ENCODE results near the gene FGF19.
"Not testable (repeated sequence)": the region's sequence is repeated elsewhere in the genome, so short reads cannot be mapped to it uniquely, and the experiment has no call there.

Gene FGF19

DNA sequence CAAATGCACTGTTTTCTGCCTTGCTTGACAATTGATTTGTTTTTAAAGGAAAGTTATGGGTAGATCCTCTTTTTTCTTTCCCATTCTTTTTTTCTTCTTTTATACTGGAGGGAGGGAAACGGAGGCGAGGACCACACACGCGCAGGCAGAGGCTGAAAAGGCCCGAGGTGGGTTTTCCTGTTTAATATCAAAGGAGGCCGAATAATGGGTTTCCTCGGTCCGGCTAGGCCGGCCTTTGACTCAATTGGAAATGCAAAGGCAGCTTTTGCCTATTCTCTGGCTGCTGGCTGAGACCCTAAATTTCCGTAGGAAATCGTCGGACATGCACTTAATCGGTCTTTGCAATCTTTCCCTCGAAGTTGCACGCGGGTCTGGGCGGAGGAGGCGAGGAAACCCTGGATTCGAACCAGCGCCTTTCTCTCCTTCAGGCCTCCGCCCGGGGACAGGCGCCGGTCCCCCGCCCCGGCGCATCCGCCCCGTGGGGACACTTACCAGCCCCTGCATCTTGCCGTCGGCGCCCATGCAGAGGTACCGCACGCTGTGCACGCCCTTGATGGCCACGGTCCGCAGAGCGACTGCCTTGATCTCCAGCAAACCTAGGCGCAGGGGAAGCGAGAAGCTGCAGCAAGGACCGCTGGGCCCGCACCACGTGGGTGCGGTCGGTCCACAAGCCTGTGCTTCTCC is 911 bp downstream of the FGF19 start:
- peaks cover 30% of the 10 kb centered on the region; the same call in 1 of the 2 replicates for H3K4me1 ChIP-seq (ENCODE audit: insufficient read depth, low read length)
- H3K9ac ChIP-seq (ENCODE audit: low read depth, low read length) = peak overlapping the region; percentile 83
- no peaks in the 10 kb centered on the region for H3K9me3 ChIP-seq (ENCODE audit: insufficient read depth, low read depth, low read length)
- H3K36me3 ChIP-seq (ENCODE audit: insufficient read depth, low read depth, low read length) = peaks cover 14% of the 10 kb centered on the region; the same call in 1 of the 2 replicates
- peak overlapping the region; percentile 30 for H3K27ac ChIP-seq (ENCODE audit: low read length)
- peak overlapping the region; percentile 81 for H3K4me3 ChIP-seq (ENCODE audit: low read length)
- peaks cover 59% of the 10 kb centered on the region for H3K27me3 ChIP-seq (ENCODE audit: insufficient read depth, low read length)

DNA sequence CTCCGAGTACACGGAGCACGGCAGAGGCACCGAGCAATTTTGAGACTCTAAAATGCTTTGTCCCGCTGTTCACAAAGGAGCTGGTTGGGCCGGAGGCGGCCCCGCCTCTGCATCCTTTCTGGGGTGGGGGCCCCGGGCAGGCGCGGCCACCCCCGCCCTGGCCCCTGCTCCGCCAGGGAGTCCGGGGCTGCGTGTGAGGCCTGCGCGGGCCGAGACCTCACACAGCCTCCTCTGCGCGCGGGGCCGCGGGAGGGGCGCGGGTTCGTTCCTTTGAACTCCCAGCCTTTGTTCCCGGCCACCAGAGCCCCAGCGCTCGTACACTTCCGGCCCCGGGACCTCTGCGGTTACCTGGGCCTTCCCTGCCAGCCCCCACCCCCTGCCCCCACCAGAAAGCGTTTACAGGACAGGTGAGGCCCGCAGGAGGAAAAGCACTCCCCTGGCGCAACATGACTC is 1.6 kb downstream of the FGF19 start:
- Histone ChIP-seq H3K4me3 (ENCODE audit: low read length) (peak overlapping the region; percentile 81), H3K36me3 (ENCODE audit: insufficient read depth, low read depth, low read length) (peaks cover 14% of the 10 kb centered on the region; the same call in 1 of the 2 replicates), H3K9me3 (ENCODE audit: insufficient read depth, low read depth, low read length) (no peaks in the 10 kb centered on the region), H3K9ac (ENCODE audit: low read depth, low read length) (peak overlapping the region; percentile 83; the same call in 1 of the 2 replicates), H3K27me3 (ENCODE audit: insufficient read depth, low read length) (peaks cover 57% of the 10 kb centered on the region), H3K4me1 (ENCODE audit: insufficient read depth, low read length) (peaks cover 27% of the 10 kb centered on the region; the same call in 1 of the 2 replicates), H3K27ac (ENCODE audit: low read length) (peak overlapping the region; percentile 13)

DNA sequence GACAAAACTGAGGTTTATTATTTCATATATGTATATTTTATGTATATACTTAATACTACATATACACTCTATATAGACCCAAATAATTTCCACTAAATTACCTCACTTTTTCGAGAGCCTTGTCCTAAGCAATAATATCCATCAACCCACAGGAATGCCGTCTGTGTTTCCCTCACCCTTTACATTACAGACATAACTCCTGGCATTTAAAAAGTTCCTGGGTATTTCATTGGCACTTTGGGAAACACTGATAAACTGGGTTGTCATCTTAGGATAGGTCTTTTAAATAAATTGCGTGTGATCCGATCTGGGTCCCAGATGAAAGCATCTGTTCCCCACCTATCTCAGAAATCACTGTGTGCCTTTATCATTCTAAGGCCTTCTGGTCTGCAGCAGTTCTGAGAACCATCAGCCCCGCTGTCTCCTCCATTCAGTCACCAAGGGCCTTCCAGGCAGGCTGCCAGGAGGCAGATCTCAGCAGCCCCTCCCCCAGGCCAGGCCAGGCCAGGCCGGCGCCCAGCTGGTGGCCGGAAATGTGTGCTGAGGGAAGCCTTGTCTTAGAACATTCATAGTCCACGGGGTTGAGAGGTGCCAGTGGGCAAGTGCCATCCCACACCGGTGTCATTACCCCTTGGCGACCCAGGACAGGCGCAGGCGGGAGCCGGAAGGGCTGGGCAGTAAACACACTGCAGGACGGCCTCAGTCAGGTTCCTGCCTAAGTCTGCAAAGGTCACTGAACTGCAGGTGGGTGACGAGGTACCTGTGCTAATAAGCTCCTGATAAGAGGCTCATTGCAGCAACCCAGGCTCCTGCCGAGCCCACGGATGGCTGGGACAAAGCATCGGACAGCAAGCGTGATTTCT is 3.3 kb downstream of the FGF19 start:
- Histone ChIP-seq H3K9me3 (ENCODE audit: insufficient read depth, low read depth, low read length) (no peaks in the 10 kb centered on the region), H3K4me1 (ENCODE audit: insufficient read depth, low read length) (peaks cover 15% of the 10 kb centered on the region; the same call in 1 of the 2 replicates), H3K36me3 (ENCODE audit: insufficient read depth, low read depth, low read length) (peaks cover 14% of the 10 kb centered on the region; the same call in 1 of the 2 replicates), H3K27me3 (ENCODE audit: insufficient read depth, low read length) (peaks cover 39% of the 10 kb centered on the region), H3K9ac (ENCODE audit: low read depth, low read length) (peak overlapping the region; percentile 48; the same call in 1 of the 2 replicates), H3K4me3 (ENCODE audit: low read length) (peak overlapping the region; percentile 81), H3K27ac (ENCODE audit: low read length) (peak overlapping the region; percentile 44)

DNA sequence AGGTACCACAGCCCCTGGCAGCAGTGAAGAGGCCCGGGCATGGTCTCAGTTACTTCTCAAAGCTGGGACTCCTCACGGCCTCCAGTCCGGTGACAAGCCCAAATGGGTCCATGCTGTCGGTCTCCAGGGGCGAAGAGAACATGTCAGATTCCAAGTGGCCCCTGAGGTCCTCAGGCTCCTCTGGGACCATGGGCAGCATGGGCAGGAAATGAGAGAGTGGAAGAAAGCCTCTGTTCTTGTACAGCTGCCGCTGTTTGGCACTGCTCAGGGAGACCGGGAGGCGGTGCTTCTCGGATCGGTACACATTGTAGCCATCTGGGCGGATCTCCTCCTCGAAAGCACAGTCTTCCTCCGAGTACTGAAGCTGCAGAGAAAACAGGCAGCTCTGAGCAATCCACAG is 4.6 kb downstream of the FGF19 start:
- Histone ChIP-seq H3K36me3 (ENCODE audit: insufficient read depth, low read depth, low read length) (peaks cover 14% of the 10 kb centered on the region; the same call in 1 of the 2 replicates), H3K9me3 (ENCODE audit: insufficient read depth, low read depth, low read length) (no peaks in the 10 kb centered on the region), H3K4me1 (ENCODE audit: insufficient read depth, low read length) (peaks cover 10% of the 10 kb centered on the region; the same call in 1 of the 2 replicates), H3K9ac (ENCODE audit: low read depth, low read length) (no peak overlapping the region), H3K27ac (ENCODE audit: low read length) (no peak overlapping the region), H3K4me3 (ENCODE audit: low read length) (no peak overlapping the region), H3K27me3 (ENCODE audit: insufficient read depth, low read length) (peaks cover 27% of the 10 kb centered on the region)

DNA sequence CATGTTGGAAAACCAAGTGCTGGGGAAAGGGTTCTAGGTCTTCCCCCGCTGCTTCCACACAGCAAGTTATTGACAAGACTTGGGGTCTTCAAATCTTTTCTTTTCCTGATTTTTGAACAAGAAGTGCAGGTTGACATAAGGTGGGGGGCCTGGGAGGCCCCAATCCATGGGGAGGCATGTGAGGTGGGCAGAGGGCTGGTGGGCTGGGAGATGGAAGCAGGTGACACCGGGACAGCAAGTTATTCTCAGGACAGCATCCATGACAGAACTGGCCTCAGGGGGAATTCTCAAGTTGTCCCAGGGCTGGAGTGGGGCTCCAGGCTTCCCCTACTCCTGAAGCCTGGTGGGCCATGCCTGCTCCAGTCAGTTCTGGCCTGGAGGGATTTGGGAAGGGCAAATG is 5.5 kb downstream of the FGF19 start:
- Histone ChIP-seq H3K9ac (ENCODE audit: low read depth, low read length) (no peak overlapping the region), H3K9me3 (ENCODE audit: insufficient read depth, low read depth, low read length) (no peaks in the 10 kb centered on the region), H3K27ac (ENCODE audit: low read length) (no peak overlapping the region), H3K4me3 (ENCODE audit: low read length) (no peak overlapping the region), H3K27me3 (ENCODE audit: insufficient read depth, low read length) (peaks cover 19% of the 10 kb centered on the region), H3K36me3 (ENCODE audit: insufficient read depth, low read depth, low read length) (peaks cover 14% of the 10 kb centered on the region; the same call in 1 of the 2 replicates), H3K4me1 (ENCODE audit: insufficient read depth, low read length) (peaks cover 10% of the 10 kb centered on the region; the same call in 1 of the 2 replicates)

DNA sequence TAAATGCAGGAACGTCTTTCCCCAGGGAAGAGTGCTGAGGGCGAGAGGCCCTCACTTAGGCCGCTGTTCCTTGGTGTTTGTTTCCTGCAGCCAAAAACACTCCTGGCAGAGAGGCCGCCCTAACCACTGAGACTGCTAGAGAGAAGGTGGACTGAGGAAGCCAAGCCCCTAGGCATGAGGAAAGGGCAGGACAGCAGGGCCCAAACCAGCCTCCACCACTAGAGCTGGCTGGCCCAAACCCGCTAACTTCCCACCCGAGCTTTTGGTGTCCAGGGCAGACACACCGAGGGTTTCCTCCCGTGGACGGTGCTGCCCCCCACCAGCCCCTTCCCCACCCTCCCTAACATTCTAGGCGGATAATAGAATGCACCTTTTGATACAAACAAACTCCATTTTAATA is 6.0 kb downstream of the FGF19 start:
- Histone ChIP-seq H3K27me3 (ENCODE audit: insufficient read depth, low read length) (peaks cover 14% of the 10 kb centered on the region), H3K4me1 (ENCODE audit: insufficient read depth, low read length) (peaks cover 10% of the 10 kb centered on the region; the same call in 1 of the 2 replicates), H3K4me3 (ENCODE audit: low read length) (no peak overlapping the region), H3K36me3 (ENCODE audit: insufficient read depth, low read depth, low read length) (peaks cover 14% of the 10 kb centered on the region; the same call in 1 of the 2 replicates), H3K27ac (ENCODE audit: low read length) (no peak overlapping the region), H3K9me3 (ENCODE audit: insufficient read depth, low read depth, low read length) (no peaks in the 10 kb centered on the region), H3K9ac (ENCODE audit: low read depth, low read length) (no peak overlapping the region)

DNA sequence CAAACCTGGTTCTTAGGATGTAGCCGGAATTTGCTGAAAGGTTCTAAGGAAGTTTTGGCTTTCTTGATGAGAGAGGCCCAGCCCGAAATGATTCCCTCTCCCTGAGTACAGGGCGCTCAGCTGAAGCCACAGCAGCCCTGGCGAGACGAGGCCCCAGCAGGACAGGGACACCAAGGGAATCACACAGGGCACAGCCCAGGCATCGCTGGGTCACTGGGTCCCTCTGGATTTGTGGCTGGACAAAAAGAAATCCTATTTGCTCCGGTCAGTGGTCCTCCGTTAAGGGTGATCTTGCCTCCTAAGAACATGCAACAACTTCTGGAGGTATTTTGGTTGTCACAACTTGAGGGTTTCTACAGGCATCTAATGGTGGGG is 6.4 kb downstream of the FGF19 start:
- no peaks in the 10 kb centered on the region for H3K9me3 ChIP-seq (ENCODE audit: insufficient read depth, low read depth, low read length)
- no peak overlapping the region for H3K4me3 ChIP-seq (ENCODE audit: low read length)
- H3K36me3 ChIP-seq (ENCODE audit: insufficient read depth, low read depth, low read length) = peaks cover 14% of the 10 kb centered on the region; the same call in 1 of the 2 replicates
- H3K27me3 ChIP-seq (ENCODE audit: insufficient read depth, low read length) = peaks cover 10% of the 10 kb centered on the region
- H3K27ac ChIP-seq (ENCODE audit: low read length) = no peak overlapping the region
- no peak overlapping the region for H3K9ac ChIP-seq (ENCODE audit: low read depth, low read length)
- peaks cover 10% of the 10 kb centered on the region; the same call in 1 of the 2 replicates for H3K4me1 ChIP-seq (ENCODE audit: insufficient read depth, low read length)

DNA sequence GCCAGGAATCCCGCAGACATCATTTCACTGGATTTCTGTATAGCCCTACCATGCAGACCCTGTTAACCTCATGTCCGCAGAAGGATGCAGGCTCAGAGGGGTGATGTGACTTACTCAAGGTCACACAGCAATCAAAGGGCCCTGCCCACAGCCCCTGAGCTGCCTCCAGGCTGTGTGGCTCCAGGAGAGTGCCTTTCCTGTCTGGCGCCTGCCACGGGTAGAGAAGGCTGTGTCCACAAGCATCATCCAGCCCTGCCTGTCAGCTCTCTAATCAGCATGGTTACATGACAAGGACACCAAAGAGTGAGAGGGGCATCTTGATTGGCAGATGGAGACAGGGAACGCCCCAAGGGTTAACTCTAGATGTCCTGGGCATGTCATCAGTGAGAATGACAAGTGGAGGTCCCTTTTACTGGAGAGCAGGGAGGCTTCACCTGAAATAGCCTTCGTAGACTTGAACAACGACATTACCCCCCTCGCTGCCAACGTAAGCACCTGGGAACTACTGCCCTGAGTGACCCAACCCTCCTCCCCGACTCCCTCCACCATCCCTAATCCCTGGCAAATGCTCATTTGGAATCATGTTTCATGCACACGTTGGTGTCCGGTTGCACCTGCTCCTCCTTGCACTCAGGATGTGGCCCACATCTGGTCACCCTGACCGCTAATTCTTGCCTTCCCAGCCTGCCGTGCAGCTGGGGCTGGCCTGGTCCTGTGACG is 6.9 kb downstream of the FGF19 start:
- peaks cover 10% of the 10 kb centered on the region; the same call in 1 of the 2 replicates for H3K4me1 ChIP-seq (ENCODE audit: insufficient read depth, low read length)
- no peak overlapping the region for H3K27ac ChIP-seq (ENCODE audit: low read length)

DNA sequence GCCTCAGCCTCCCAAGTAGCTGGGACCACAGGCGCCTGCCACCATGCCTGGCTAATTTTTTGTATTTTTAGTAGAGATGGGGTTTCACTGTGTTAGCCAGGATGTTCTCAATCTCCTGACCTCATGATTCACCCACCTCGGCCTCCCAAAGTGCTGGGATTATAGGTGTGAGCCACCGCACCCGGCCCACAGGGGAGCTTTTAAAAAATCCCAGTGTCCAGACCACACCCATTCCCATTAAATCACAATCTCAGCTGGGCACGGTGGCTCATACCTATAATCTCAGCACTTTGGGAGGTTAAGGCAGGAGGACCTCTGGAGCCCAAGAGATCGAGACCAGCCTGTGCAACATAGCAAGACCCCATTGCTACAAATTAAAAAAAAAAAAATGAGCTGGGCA is 7.8 kb downstream of the FGF19 start:
- H3K27me3 ChIP-seq (ENCODE audit: insufficient read depth, low read length); H3K4me3 ChIP-seq (ENCODE audit: low read length); H3K9me3 ChIP-seq (ENCODE audit: insufficient read depth, low read depth, low read length); H3K9ac ChIP-seq (ENCODE audit: low read depth, low read length); H3K4me1 ChIP-seq (ENCODE audit: insufficient read depth, low read length); H3K27ac ChIP-seq (ENCODE audit: low read length): not testable (repeated sequence)
- H3K36me3 ChIP-seq (ENCODE audit: insufficient read depth, low read depth, low read length) = peaks cover 14% of the 10 kb centered on the region; the same call in 1 of the 2 replicates

More for the DNA sequence above, 6.9 kb downstream of the FGF19 start:
- Histone ChIP-seq H3K4me3 (ENCODE audit: low read length) (no peak overlapping the region), H3K9ac (ENCODE audit: low read depth, low read length) (no peak overlapping the region), H3K27me3 (ENCODE audit: insufficient read depth, low read length) (peaks cover 5% of the 10 kb centered on the region), H3K9me3 (ENCODE audit: insufficient read depth, low read depth, low read length) (no peaks in the 10 kb centered on the region), H3K36me3 (ENCODE audit: insufficient read depth, low read depth, low read length) (peaks cover 14% of the 10 kb centered on the region; the same call in 1 of the 2 replicates)

DNA sequence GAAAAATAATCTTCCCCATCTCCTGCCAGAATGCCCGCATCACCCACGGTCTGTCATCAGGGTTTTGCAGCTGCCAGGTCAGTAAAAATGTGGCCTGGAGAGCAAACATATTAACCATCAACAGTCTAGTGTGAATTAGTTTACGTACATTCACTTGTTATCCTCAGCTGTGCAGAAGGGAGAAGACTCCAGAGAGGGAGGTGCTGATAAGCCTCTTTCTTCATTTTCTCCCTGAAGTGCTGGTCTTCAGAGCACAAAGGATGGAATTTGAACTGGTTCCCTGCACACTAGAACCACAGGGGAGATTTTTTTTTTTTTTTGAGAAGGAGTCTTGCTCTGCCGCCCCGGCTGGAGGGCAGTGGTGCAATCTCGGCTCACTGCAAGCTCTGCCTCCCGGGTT is 8.2 kb downstream of the FGF19 start:
- no peak overlapping the region for H3K27ac ChIP-seq (ENCODE audit: low read length)
- no peak overlapping the region for H3K9ac ChIP-seq (ENCODE audit: low read depth, low read length)
- no peak overlapping the region for H3K4me3 ChIP-seq (ENCODE audit: low read length)
- H3K9me3 ChIP-seq (ENCODE audit: insufficient read depth, low read depth, low read length) = no peaks in the 10 kb centered on the region
- no peaks in the 10 kb centered on the region; the same call in 1 of the 2 replicates for H3K27me3 ChIP-seq (ENCODE audit: insufficient read depth, low read length)
- peaks cover 14% of the 10 kb centered on the region; the same call in 1 of the 2 replicates for H3K36me3 ChIP-seq (ENCODE audit: insufficient read depth, low read depth, low read length)
- H3K4me1 ChIP-seq (ENCODE audit: insufficient read depth, low read length) = peaks cover 2% of the 10 kb centered on the region; the same call in 1 of the 2 replicates

DNA sequence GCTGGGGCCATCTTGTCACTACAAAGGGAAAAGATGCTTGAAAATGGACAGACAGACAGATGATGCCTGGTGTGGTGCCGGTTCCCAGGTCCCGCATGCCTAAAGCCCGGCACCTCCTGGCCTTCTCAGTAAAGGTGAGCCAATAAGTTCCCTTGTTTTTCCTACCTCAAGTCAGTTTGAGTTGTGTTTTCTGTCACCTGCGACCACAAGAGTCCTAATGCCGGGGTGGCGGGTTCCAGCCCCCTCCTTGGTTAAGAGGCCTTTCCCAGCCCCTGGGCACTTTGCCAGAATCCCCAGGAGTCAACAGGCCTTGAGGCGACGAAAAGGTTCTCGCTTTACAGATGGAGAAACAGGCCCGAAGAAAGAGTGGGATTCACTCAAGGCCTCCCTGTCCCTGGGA is 9.0 kb downstream of the FGF19 start:
- Histone ChIP-seq H3K27ac (ENCODE audit: low read length) (no peak overlapping the region), H3K9ac (ENCODE audit: low read depth, low read length) (no peak overlapping the region), H3K4me1 (ENCODE audit: insufficient read depth, low read length) (no peaks in the 10 kb centered on the region), H3K27me3 (ENCODE audit: insufficient read depth, low read length) (no peaks in the 10 kb centered on the region; the same call in 1 of the 2 replicates), H3K4me3 (ENCODE audit: low read length) (no peak overlapping the region), H3K9me3 (ENCODE audit: insufficient read depth, low read depth, low read length) (no peaks in the 10 kb centered on the region), H3K36me3 (ENCODE audit: insufficient read depth, low read depth, low read length) (peaks cover 14% of the 10 kb centered on the region; the same call in 1 of the 2 replicates)

Data from iPS-20b (cell line).